Common myeloid progenitor, CD34-positive (primary cell): ENCODE measurements around the gene RNGTT.
"Not testable (repeated sequence)": the region's sequence is repeated elsewhere in the genome, so short reads cannot be mapped to it uniquely, and the experiment has no call there.

Experiments used
- CTCF ChIA-PET: fragments of 350-600 bp; sonication (Branson Sonifier 250); formaldehyde crosslinking; loops from one replicate; lab custom pipeline; 2021; ENCODE audit warnings: antibody characterized with exemption; lab: Charles Lee
- POLR2A ChIA-PET: fragments of 350-600 bp; sonication (Branson Sonifier 250); formaldehyde crosslinking; loops from one replicate; lab custom pipeline; 2021; ENCODE audit warnings: antibody characterized with exemption; lab: Charles Lee
- DNase-seq, 3 donors: peaks; one replicate each; pipeline versions ENCODE4 v3.0.0 to v3.0.0-alpha.2; 2013
- H3K27ac ChIP-seq, 2 experiments: 1 replicate in 1 of 2; 2 replicates in 1 of 2; pipeline ENCODE4 v1.7.0; 2013; ENCODE audit warnings: inconsistent platforms in 2 of 2, low read length in 2 of 2, mild to moderate bottlenecking in 2 of 2, low read depth in 1 of 2, moderate library complexity in 1 of 2; ENCODE audit not compliant: severe bottlenecking in 2 of 2, insufficient read depth in 1 of 2, poor library complexity in 1 of 2
- H3K27me3 ChIP-seq, 5 experiments: replicated peaks in 2 of 5; 1 replicate in 3 of 5; 2 replicates in 2 of 5; pipeline versions ENCODE4 v1.6.1 to v1.7.0; 2013; ENCODE audit warnings: low read length in 4 of 5, mild to moderate bottlenecking in 2 of 5, moderate library complexity in 2 of 5, inconsistent platforms in 1 of 5; ENCODE audit not compliant: insufficient read depth in 5 of 5, control insufficient read depth in 4 of 5
- H3K36me3 ChIP-seq, 4 experiments: 1 replicate in 2 of 4; 2 replicates in 2 of 4; pipeline versions ENCODE4 v1.6.1 to v1.7.0; 2013; ENCODE audit warnings: low read length in 3 of 4, control low read depth in 1 of 4, mild to moderate bottlenecking in 1 of 4; ENCODE audit not compliant: control insufficient read depth in 4 of 4, insufficient read depth in 4 of 4
- H3K4me1 ChIP-seq, 4 experiments: 1 replicate in 3 of 4; 2 replicates in 1 of 4; pipeline versions ENCODE4 v1.6.1 to v1.7.1; 2013; ENCODE audit warnings: low read length in 3 of 4, mild to moderate bottlenecking in 3 of 4, control low read depth in 1 of 4, inconsistent platforms in 1 of 4, moderate library complexity in 1 of 4; ENCODE audit not compliant: control insufficient read depth in 4 of 4, insufficient read depth in 4 of 4; ENCODE audit errors: control extremely low read depth in 1 of 4
- H3K4me3 ChIP-seq, 7 experiments: 1 replicate in 4 of 7; 2 replicates in 3 of 7; pipeline versions ENCODE4 v1.5.1 to v1.7.0; 2013; ENCODE audit warnings: mild to moderate bottlenecking in 7 of 7, low read length in 6 of 7, moderate library complexity in 6 of 7, inconsistent platforms in 2 of 7, low read depth in 2 of 7, control low read depth in 1 of 7; ENCODE audit not compliant: insufficient read depth in 4 of 7, control insufficient read depth in 1 of 7; ENCODE audit errors: extremely low read depth in 1 of 7
- H3K9me3 ChIP-seq, 5 experiments: 1 replicate in 4 of 5; 2 replicates in 1 of 5; pipeline versions ENCODE4 v1.6.1 to v1.7.1; 2013; ENCODE audit warnings: low read length in 4 of 5, mild to moderate bottlenecking in 2 of 5, inconsistent platforms in 1 of 5, low read depth in 1 of 5, moderate library complexity in 1 of 5; ENCODE audit not compliant: control insufficient read depth in 4 of 5, insufficient read depth in 2 of 5; ENCODE audit errors: control extremely low read depth in 1 of 5
- WGBS: methylation state at CpG from one replicate; pipeline ENCODE4 v1.1.5; 2013; ENCODE audit not compliant: insufficient coverage; 5-methylcytosine and 5-hydroxymethylcytosine counted together

Gene RNGTT

GRCh38 chr6:88914895-88915598 lies 48.4 kb downstream of the RNGTT start:
- Histone ChIP-seq H3K27me3 (no peaks in the 10 kb centered on the region), H3K4me3 (no peak overlapping the region), H3K9me3 (peaks cover 0 to 13% (median 0%) of the 10 kb centered on the region in 5 experiments), H3K36me3 (peaks cover 0 to 8% (median 1%) of the 10 kb centered on the region in 4 experiments), H3K4me1 (peaks cover 0 to 16% (median 3%) of the 10 kb centered on the region in 4 experiments), H3K27ac (no peak overlapping the region)
- ChIA-PET POLR2A (no interaction called here), CTCF (no interaction called here)
- DNase-seq, result no peak
- WGBS, result no CpG with 5 or more reads among the region's 3 CpGs

GRCh38 chr6:88914180-88914579 lies 49.2 kb downstream of the RNGTT start:
- H3K4me1 ChIP-seq, result peaks cover 0 to 16% (median 7%) of the 10 kb centered on the region in 4 experiments
- no peak overlapping the region for H3K27ac ChIP-seq
- ChIA-PET POLR2A (no interaction called here), CTCF (no interaction called here)
- no peak for DNase-seq
- 100% methylated on average over 2 of the region's 4 CpGs for WGBS
- H3K27me3 ChIP-seq, result no peaks in the 10 kb centered on the region
- peaks cover 0 to 8% (median 1%) of the 10 kb centered on the region in 4 experiments for H3K36me3 ChIP-seq
- peaks cover 0 to 13% (median 0%) of the 10 kb centered on the region in 5 experiments for H3K9me3 ChIP-seq
- no peak overlapping the region for H3K4me3 ChIP-seq

GRCh38 chr6:88913471-88913870 lies 49.9 kb downstream of the RNGTT start:
- DNase-seq, result no peak
- CTCF ChIA-PET, result no interaction called here

GRCh38 chr6:88910922-88911778 lies 52.3 kb downstream of the RNGTT start:
- POLR2A ChIA-PET, result no interaction called here
- H3K4me3 ChIP-seq, result no peak overlapping the region
- H3K27ac ChIP-seq, result no peak overlapping the region
- WGBS, result 86% methylated on average over 1 of the region's 7 CpGs
- H3K9me3 ChIP-seq, result peaks cover 0 to 13% (median 3%) of the 10 kb centered on the region in 5 experiments
- CTCF ChIA-PET, result no interaction called here
- H3K36me3 ChIP-seq, result peaks cover 0 to 9% (median 1%) of the 10 kb centered on the region in 4 experiments
- no peaks in the 10 kb centered on the region for H3K27me3 ChIP-seq
- H3K4me1 ChIP-seq, result peaks cover 0 to 20% (median 15%) of the 10 kb centered on the region in 4 experiments
- no peak for DNase-seq

More at GRCh38 chr6:88913471-88913870, 49.9 kb downstream of the RNGTT start:
- Histone ChIP-seq H3K4me1 (peaks cover 0 to 23% (median 14%) of the 10 kb centered on the region in 4 experiments), H3K27ac (no peak overlapping the region), H3K9me3 (peaks cover 0 to 13% (median 0%) of the 10 kb centered on the region in 5 experiments), H3K36me3 (peaks cover 0 to 8% (median 1%) of the 10 kb centered on the region in 4 experiments), H3K4me3 (no peak overlapping the region), H3K27me3 (no peaks in the 10 kb centered on the region)
- 100% methylated on average over 1 of the region's 3 CpGs for WGBS
- POLR2A ChIA-PET, result no interaction called here

- Histone ChIP-seq H3K4me3 (no peak overlapping the region), H3K36me3 (peaks cover 2 to 15% (median 8%) of the 10 kb centered on the region in 4 experiments), H3K27ac (no peak overlapping the region), H3K27me3 (no peaks in the 10 kb centered on the region), H3K9me3 (peaks cover 0 to 5% (median 0%) of the 10 kb centered on the region in 5 experiments), H3K4me1 (peaks cover 0 to 20% (median 15%) of the 10 kb centered on the region in 4 experiments)
- CTCF ChIA-PET, result interaction anchor here (1.1 to 1.9 kb wide), 3 partner anchors 10 to 15 kb away, joined by 3 to 5 read pairs (median 3); no protein-coding TSS in a partner anchor
- WGBS, result 63% methylated on average over 8 of the region's 9 CpGs
- DNase-seq, result no peak
- POLR2A ChIA-PET, result no interaction called here
These were observed 54.5 kb downstream of the RNGTT start for GRCh38 chr6:88908598-88909548.

- H3K27ac ChIP-seq, POLR2A ChIA-PET, H3K9me3 ChIP-seq, H3K27me3 ChIP-seq, H3K4me3 ChIP-seq: not testable (repeated sequence)
- WGBS, result no CpG with 5 or more reads among the region's 2 CpGs
- peaks cover 2 to 21% (median 14%) of the 10 kb centered on the region in 4 experiments for H3K36me3 ChIP-seq
- DNase-seq, result peak in 1 of 3 donors; percentile 27
- CTCF ChIA-PET, result interaction anchor here (1.1 to 1.2 kb wide), 2 partner anchors 11 to 29 kb away, joined by 3 to 4 read pairs; no protein-coding TSS in a partner anchor
- peaks cover 0 to 20% (median 15%) of the 10 kb centered on the region in 4 experiments for H3K4me1 ChIP-seq
These were observed 56.3 kb downstream of the RNGTT start for GRCh38 chr6:88907148-88907547.
